Trophoblast cell (in vitro differentiated cells and primary cell): ENCODE measurements around the gene CELA3A.
A peak's percentile ranks its signal among the peaks of the same experiment; 100 is the strongest.

Source experiments
- DNase-seq, 2 donors: peaks; one replicate each; pipeline ENCODE4 v3.0.0-alpha.2; 2016
- H2AFZ ChIP-seq: 2 replicates; pipeline ENCODE4 v1.6.1; 2013; ENCODE audit warnings: low read length, moderate library complexity, mild to moderate bottlenecking; ENCODE audit not compliant: insufficient read depth, poor library complexity
- H2AK5ac ChIP-seq: 2 replicates; pipeline ENCODE4 v1.6.1; 2013; ENCODE audit warnings: mild to moderate bottlenecking, low read length
- H2BK120ac ChIP-seq: 2 replicates; pipeline ENCODE4 v1.6.1; 2013; ENCODE audit warnings: low read length, mild to moderate bottlenecking, moderate library complexity; ENCODE audit not compliant: insufficient read depth, poor library complexity
- H2BK12ac ChIP-seq: 2 replicates; pipeline ENCODE4 v1.6.1; 2013; ENCODE audit warnings: mild to moderate bottlenecking, low read length, moderate library complexity
- H2BK5ac ChIP-seq: 2 replicates; pipeline ENCODE4 v1.6.1; 2013; ENCODE audit warnings: low read length, low read depth, moderate library complexity, mild to moderate bottlenecking; ENCODE audit not compliant: poor library complexity
- H3K14ac ChIP-seq: 2 replicates; pipeline ENCODE4 v1.6.1; 2013; ENCODE audit warnings: mild to moderate bottlenecking, low read length
- H3K18ac ChIP-seq: 2 replicates; pipeline ENCODE4 v1.6.1; 2013; ENCODE audit warnings: mild to moderate bottlenecking, low read length
- H3K23ac ChIP-seq: 2 replicates; pipeline ENCODE4 v1.6.1; 2013; ENCODE audit warnings: low read length
- H3K27ac ChIP-seq: 2 replicates; pipeline ENCODE4 v1.5.1; 2013; ENCODE audit warnings: low read depth, mild to moderate bottlenecking, inconsistent platforms, low read length, moderate library complexity
- H3K27me3 ChIP-seq: 2 replicates; pipeline ENCODE4 v1.6.1; 2013; ENCODE audit warnings: inconsistent platforms, mild to moderate bottlenecking, low read length, moderate library complexity; ENCODE audit not compliant: insufficient read depth
- H3K36me3 ChIP-seq, 2 experiments: 1 replicate in 1 of 2; 2 replicates in 1 of 2; pipeline ENCODE4 v1.6.1; 2013; ENCODE audit warnings: low read length in 2 of 2, mild to moderate bottlenecking in 2 of 2, moderate library complexity in 1 of 2; ENCODE audit not compliant: insufficient read depth in 2 of 2, control insufficient read depth in 1 of 2
- H3K4ac ChIP-seq: 2 replicates; pipeline ENCODE4 v1.6.1; 2013; ENCODE audit warnings: low read depth, mild to moderate bottlenecking, low read length, moderate library complexity
- H3K4me1 ChIP-seq, 2 experiments: 1 replicate in 1 of 2; 2 replicates in 1 of 2; pipeline ENCODE4 v1.6.1; 2013; ENCODE audit warnings: low read length in 2 of 2, mild to moderate bottlenecking in 2 of 2, moderate library complexity in 1 of 2; ENCODE audit not compliant: insufficient read depth in 2 of 2, control insufficient read depth in 1 of 2
- H3K4me2 ChIP-seq: 2 replicates; pipeline ENCODE4 v1.6.1; 2013; ENCODE audit warnings: inconsistent platforms, mild to moderate bottlenecking, low read length, moderate library complexity
- H3K4me3 ChIP-seq: 2 replicates; pipeline ENCODE4 v1.5.1; 2013; ENCODE audit warnings: mild to moderate bottlenecking, low read depth, low read length, inconsistent platforms
- H3K79me1 ChIP-seq: one replicate; pipeline ENCODE4 v1.6.1; 2013; ENCODE audit warnings: low read length
- H3K79me2 ChIP-seq: 2 replicates; pipeline ENCODE4 v1.6.1; 2013; ENCODE audit warnings: low read length, mild to moderate bottlenecking; ENCODE audit not compliant: control insufficient read depth, insufficient read depth, poor library complexity
- H3K9ac ChIP-seq: 2 replicates; pipeline ENCODE4 v1.6.1; 2013; ENCODE audit warnings: mild to moderate bottlenecking, low read length
- H3K9me3 ChIP-seq: 2 replicates; pipeline ENCODE4 v1.6.1; 2013; ENCODE audit warnings: low read depth, mild to moderate bottlenecking, control low read depth, inconsistent platforms, low read length; ENCODE audit not compliant: insufficient read depth
- H4K12ac ChIP-seq: 2 replicates; pipeline ENCODE4 v1.6.1; 2013; ENCODE audit warnings: low read depth, mild to moderate bottlenecking, low read length, moderate library complexity
- H4K8ac ChIP-seq: 2 replicates; pipeline ENCODE4 v1.6.1; 2013; ENCODE audit warnings: low read depth, mild to moderate bottlenecking, low read length, moderate library complexity
- H4K91ac ChIP-seq: one replicate; pipeline ENCODE4 v1.6.1; 2013; ENCODE audit warnings: low read depth, mild to moderate bottlenecking, low read length, moderate library complexity
- WGBS: extraction: QIAGEN DNeasy Blood & Tissue Kit; methylation state at CpG from one replicate; pipeline ENCODE4 v1.1.7; 2013; ENCODE audit warnings: missing lambda C conversion rate; ENCODE audit not compliant: insufficient read length, insufficient coverage; ENCODE audit errors: extremely low coverage; 5-methylcytosine and 5-hydroxymethylcytosine counted together

Gene CELA3A

GRCh38 chr1:22052115-22053016 lies 50.9 kb downstream of the CELA3A start, which contains the start of gene CDC42:
Gene CDC42, plus strand, starts transcription at chr1:22052709. Its CDS starts 25,770 bp downstream, at chr1:22078479.
- Histone ChIP-seq H3K23ac (no peak within 1 kb of the TSS), H3K14ac (peak within 1 kb of the TSS; percentile 96), H2BK5ac (peak within 1 kb of the TSS; percentile 91), H3K4me1 (peaks cover 5 to 9% of the 10 kb centered on the region in 2 experiments), H2AFZ (peak within 1 kb of the TSS; percentile 87), H3K27ac (peak within 1 kb of the TSS; percentile 99), H3K79me2 (peaks cover 11% of the 10 kb centered on the region), H3K4me2 (peak within 1 kb of the TSS; percentile 92), H3K4ac (peak within 1 kb of the TSS; percentile 99), H4K12ac (peak within 1 kb of the TSS; percentile 95), H3K4me3 (peak within 1 kb of the TSS; percentile 100), H4K8ac (peak within 1 kb of the TSS; percentile 97), H3K36me3 (peaks cover 2 to 4% of the 10 kb centered on the region in 2 experiments), H2BK12ac (peak within 1 kb of the TSS; percentile 67), H3K79me1 (peaks cover 15% of the 10 kb centered on the region), H3K9me3 (no peaks in the 10 kb centered on the region), H3K27me3 (no peaks in the 10 kb centered on the region), H3K18ac (peak within 1 kb of the TSS; percentile 97), H3K9ac (peak within 1 kb of the TSS; percentile 100), H4K91ac (peak within 1 kb of the TSS; percentile 99), H2AK5ac (peak within 1 kb of the TSS; percentile 97), H2BK120ac (peak within 1 kb of the TSS; percentile 92)
- DNase-seq = peak; percentile 97 to 98
- WGBS = no CpG with 5 or more reads among the region's 81 CpGs

GRCh38 chr1:22053017-22053860 lies 51.8 kb downstream of the CELA3A start:
- H3K4me1 ChIP-seq = peaks cover 5 to 9% of the 10 kb centered on the region in 2 experiments
- H3K23ac ChIP-seq = no peak overlapping the region
- H3K27me3 ChIP-seq = no peaks in the 10 kb centered on the region
- peak overlapping the region; percentile 100 for H3K4me3 ChIP-seq
- H2BK120ac ChIP-seq = peak overlapping the region; percentile 8
- peak overlapping the region; percentile 55 for H4K8ac ChIP-seq
- H3K79me1 ChIP-seq = peaks cover 15% of the 10 kb centered on the region
- H3K18ac ChIP-seq = peak overlapping the region; percentile 26
- H3K9ac ChIP-seq = peak overlapping the region; percentile 100
- peak overlapping the region; percentile 99 for H3K4ac ChIP-seq
- H4K12ac ChIP-seq = no peak overlapping the region
- peak overlapping the region; percentile 8 for H2AK5ac ChIP-seq
- no peak overlapping the region for H2BK12ac ChIP-seq
- H3K14ac ChIP-seq = peak overlapping the region; percentile 96
- peak overlapping the region; percentile 91 for H2BK5ac ChIP-seq
- H3K27ac ChIP-seq = peak overlapping the region; percentile 99
- H3K36me3 ChIP-seq = peaks cover 5 to 9% of the 10 kb centered on the region in 2 experiments
- peaks cover 16% of the 10 kb centered on the region for H3K79me2 ChIP-seq
- H4K91ac ChIP-seq = peak overlapping the region; percentile 99
- H3K9me3 ChIP-seq = no peaks in the 10 kb centered on the region
- WGBS = no CpG with 5 or more reads among the region's 70 CpGs
- no peak overlapping the region for H2AFZ ChIP-seq
- peak; percentile 75 to 78 for DNase-seq
- peak overlapping the region; percentile 92 for H3K4me2 ChIP-seq

GRCh38 chr1:22053861-22054770 lies 52.7 kb downstream of the CELA3A start:
- H4K91ac ChIP-seq = no peak overlapping the region
- no peak overlapping the region for H3K18ac ChIP-seq
- peak overlapping the region; percentile 86 for H3K9ac ChIP-seq
- H3K4me3 ChIP-seq = peak overlapping the region; percentile 100
- peaks cover 5 to 14% of the 10 kb centered on the region in 2 experiments for H3K36me3 ChIP-seq
- H2AFZ ChIP-seq = peak overlapping the region; percentile 39
- peak overlapping the region; percentile 92 for H3K4me2 ChIP-seq
- no CpG with 5 or more reads among the region's 19 CpGs for WGBS
- peaks cover 22% of the 10 kb centered on the region for H3K79me2 ChIP-seq
- no peak overlapping the region for H3K23ac ChIP-seq
- no peak overlapping the region for H3K14ac ChIP-seq
- H3K4ac ChIP-seq = peak overlapping the region; percentile 99
- no peak overlapping the region for H4K12ac ChIP-seq
- no peak overlapping the region for H2BK120ac ChIP-seq
- H3K79me1 ChIP-seq = peaks cover 15% of the 10 kb centered on the region
- H4K8ac ChIP-seq = peak overlapping the region; percentile 44
- no peak overlapping the region for H2AK5ac ChIP-seq
- no peak overlapping the region for H2BK12ac ChIP-seq
- DNase-seq = peak in 1 of 2 donors; percentile 65
- H2BK5ac ChIP-seq = peak overlapping the region; percentile 69
- H3K4me1 ChIP-seq = peaks cover 5 to 9% of the 10 kb centered on the region in 2 experiments
- H3K9me3 ChIP-seq = no peaks in the 10 kb centered on the region
- H3K27ac ChIP-seq = peak overlapping the region; percentile 99
- H3K27me3 ChIP-seq = no peaks in the 10 kb centered on the region
